ENCODE measurements around the gene GIMAP5. TPM values are rescaled to one million over a fixed set of nuclear protein-coding genes. Genes with fewer than 3 reads are reported as not detected.

GIMAP5 gene
- total RNA-seq, 2 donors from 2014 or later = 106 to 142 TPM

GRCh38 chr7:150727381-150727780 lies 9.8 kb upstream of the GIMAP5 start:
- no peak for ATAC-seq (replicated peaks)
- Mint-ChIP-seq H3K4me3 (peak overlapping the region; percentile 89), H3K9me3 (peaks cover 25% of the 10 kb centered on the region), H3K27ac (peak overlapping the region; percentile 13), H3K36me3 (ENCODE audit: low read depth) (peaks cover 50% of the 10 kb centered on the region), H3K27me3 (no peaks in the 10 kb centered on the region), H3K4me1 (peaks cover 44% of the 10 kb centered on the region)

GRCh38 chr7:150728011-150728410 lies 9.2 kb upstream of the GIMAP5 start:
- Mint-ChIP-seq H3K27me3 (no peaks in the 10 kb centered on the region), H3K4me1 (peaks cover 49% of the 10 kb centered on the region), H3K36me3 (ENCODE audit: low read depth) (peaks cover 44% of the 10 kb centered on the region), H3K9me3 (peaks cover 25% of the 10 kb centered on the region), H3K27ac (peak overlapping the region; percentile 13), H3K4me3 (peak overlapping the region; percentile 89)
- ATAC-seq (replicated peaks) = no peak

- Mint-ChIP-seq H3K4me1 (peaks cover 55% of the 10 kb centered on the region), H3K27me3 (no peaks in the 10 kb centered on the region), H3K36me3 (ENCODE audit: low read depth) (peaks cover 38% of the 10 kb centered on the region), H3K9me3 (peaks cover 25% of the 10 kb centered on the region), H3K4me3 (peak overlapping the region; percentile 89), H3K27ac (peak overlapping the region; percentile 13)
- no peak for ATAC-seq (replicated peaks)
These were observed 8.6 kb upstream of the GIMAP5 start for GRCh38 chr7:150728609-150729008.

GRCh38 chr7:150731916-150732315 lies 5.3 kb upstream of the GIMAP5 start:
- peak overlapping the region; percentile 97 for H3K27ac Mint-ChIP-seq
- ATAC-seq (replicated peaks) = peak; percentile 40
- no peaks in the 10 kb centered on the region for H3K27me3 Mint-ChIP-seq
- peaks cover 29% of the 10 kb centered on the region for H3K36me3 Mint-ChIP-seq (ENCODE audit: low read depth)
- peak overlapping the region; percentile 89 for H3K4me3 Mint-ChIP-seq
- H3K9me3 Mint-ChIP-seq = peaks cover 15% of the 10 kb centered on the region
- peaks cover 64% of the 10 kb centered on the region for H3K4me1 Mint-ChIP-seq

GRCh38 chr7:150732786-150733481 lies 4.3 kb upstream of the GIMAP5 start:
- H3K9me3 Mint-ChIP-seq = peaks cover 8% of the 10 kb centered on the region
- H3K4me1 Mint-ChIP-seq = peaks cover 56% of the 10 kb centered on the region
- peak overlapping the region; percentile 89 for H3K4me3 Mint-ChIP-seq
- peak; percentile 27 for ATAC-seq (replicated peaks)
- H3K27me3 Mint-ChIP-seq = no peaks in the 10 kb centered on the region
- H3K36me3 Mint-ChIP-seq (ENCODE audit: low read depth) = peaks cover 34% of the 10 kb centered on the region
- peak overlapping the region; percentile 97 for H3K27ac Mint-ChIP-seq

GRCh38 chr7:150733482-150734095 lies 3.6 kb upstream of the GIMAP5 start:
- peaks cover 50% of the 10 kb centered on the region for H3K4me1 Mint-ChIP-seq
- peak; percentile 58 for ATAC-seq (replicated peaks)
- peaks cover 34% of the 10 kb centered on the region for H3K36me3 Mint-ChIP-seq (ENCODE audit: low read depth)
- peak overlapping the region; percentile 89 for H3K4me3 Mint-ChIP-seq
- no peaks in the 10 kb centered on the region for H3K27me3 Mint-ChIP-seq
- peak overlapping the region; percentile 97 for H3K27ac Mint-ChIP-seq
- peaks cover 4% of the 10 kb centered on the region for H3K9me3 Mint-ChIP-seq

- Mint-ChIP-seq H3K36me3 (ENCODE audit: low read depth) (peaks cover 38% of the 10 kb centered on the region), H3K27ac (peak overlapping the region; percentile 97), H3K4me3 (peak overlapping the region; percentile 89), H3K4me1 (peaks cover 47% of the 10 kb centered on the region), H3K9me3 (peaks cover 3% of the 10 kb centered on the region), H3K27me3 (no peaks in the 10 kb centered on the region)
- peak; percentile 58 for ATAC-seq (replicated peaks)
These were observed 3.0 kb upstream of the GIMAP5 start for GRCh38 chr7:150734254-150734653.

GRCh38 chr7:150735596-150736358 lies 1.4 kb upstream of the GIMAP5 start:
- peak overlapping the region; percentile 97 for H3K27ac Mint-ChIP-seq
- H3K4me3 Mint-ChIP-seq = peak overlapping the region; percentile 89

GRCh38 chr7:150736864-150737263 lies 354 bp upstream of the GIMAP5 start:
- Mint-ChIP-seq H3K36me3 (ENCODE audit: low read depth) (peaks cover 55% of the 10 kb centered on the region), H3K4me1 (peaks cover 42% of the 10 kb centered on the region), H3K9me3 (peaks cover 3% of the 10 kb centered on the region), H3K4me3 (peak overlapping the region; percentile 89), H3K27me3 (no peaks in the 10 kb centered on the region), H3K27ac (peak overlapping the region; percentile 97)
- ATAC-seq (replicated peaks) = no peak

More at GRCh38 chr7:150735596-150736358, 1.4 kb upstream of the GIMAP5 start:
- Mint-ChIP-seq H3K27me3 (no peaks in the 10 kb centered on the region), H3K4me1 (peaks cover 40% of the 10 kb centered on the region), H3K9me3 (peaks cover 3% of the 10 kb centered on the region), H3K36me3 (ENCODE audit: low read depth) (peaks cover 48% of the 10 kb centered on the region)
- no peak for ATAC-seq (replicated peaks)

- Mint-ChIP-seq H3K27ac (peak overlapping the region; percentile 97), H3K36me3 (ENCODE audit: low read depth) (peaks cover 65% of the 10 kb centered on the region), H3K4me1 (peaks cover 42% of the 10 kb centered on the region), H3K4me3 (peak overlapping the region; percentile 89), H3K27me3 (no peaks in the 10 kb centered on the region), H3K9me3 (peaks cover 3% of the 10 kb centered on the region)
- peak; percentile 17 for ATAC-seq (replicated peaks)
These were observed 874 bp downstream of the GIMAP5 start for GRCh38 chr7:150738092-150738491.

GRCh38 chr7:150738591-150739001 lies 1.4 kb downstream of the GIMAP5 start:
- peak; percentile 35 for ATAC-seq (replicated peaks)

GRCh38 chr7:150739033-150739432 lies 1.8 kb downstream of the GIMAP5 start:
- H3K9me3 Mint-ChIP-seq = peaks cover 3% of the 10 kb centered on the region
- peaks cover 74% of the 10 kb centered on the region for H3K36me3 Mint-ChIP-seq (ENCODE audit: low read depth)
- ATAC-seq (replicated peaks) = no peak
- H3K4me1 Mint-ChIP-seq = peaks cover 38% of the 10 kb centered on the region
- peak overlapping the region; percentile 89 for H3K4me3 Mint-ChIP-seq
- peak overlapping the region; percentile 97 for H3K27ac Mint-ChIP-seq
- no peaks in the 10 kb centered on the region for H3K27me3 Mint-ChIP-seq

More at GRCh38 chr7:150738591-150739001, 1.4 kb downstream of the GIMAP5 start:
- H3K4me1 Mint-ChIP-seq = peaks cover 37% of the 10 kb centered on the region
- peak overlapping the region; percentile 97 for H3K27ac Mint-ChIP-seq
- peaks cover 70% of the 10 kb centered on the region for H3K36me3 Mint-ChIP-seq (ENCODE audit: low read depth)
- H3K27me3 Mint-ChIP-seq = no peaks in the 10 kb centered on the region
- peak overlapping the region; percentile 89 for H3K4me3 Mint-ChIP-seq
- H3K9me3 Mint-ChIP-seq = peaks cover 3% of the 10 kb centered on the region

GRCh38 chr7:150740053-150740452 lies 2.8 kb downstream of the GIMAP5 start:
- peak; percentile 14 for ATAC-seq (replicated peaks)
- Mint-ChIP-seq H3K27me3 (no peaks in the 10 kb centered on the region), H3K36me3 (ENCODE audit: low read depth) (peaks cover 85% of the 10 kb centered on the region), H3K4me1 (peaks cover 38% of the 10 kb centered on the region), H3K4me3 (peak overlapping the region; percentile 89), H3K27ac (peak overlapping the region; percentile 97), H3K9me3 (peaks cover 3% of the 10 kb centered on the region)

- ATAC-seq (replicated peaks) = peak; percentile 30
- H3K36me3 Mint-ChIP-seq (ENCODE audit: low read depth) = peaks cover 97% of the 10 kb centered on the region
- peak overlapping the region; percentile 89 for H3K4me3 Mint-ChIP-seq
- peaks cover 36% of the 10 kb centered on the region for H3K4me1 Mint-ChIP-seq
- peaks cover 3% of the 10 kb centered on the region for H3K9me3 Mint-ChIP-seq
- no peaks in the 10 kb centered on the region for H3K27me3 Mint-ChIP-seq
- H3K27ac Mint-ChIP-seq = peak overlapping the region; percentile 97
These were observed 5.2 kb downstream of the GIMAP5 start for GRCh38 chr7:150742286-150742968.
